ENCODE results near the gene PCDHAC1.

- TF ChIP-seq, protein P1, sequence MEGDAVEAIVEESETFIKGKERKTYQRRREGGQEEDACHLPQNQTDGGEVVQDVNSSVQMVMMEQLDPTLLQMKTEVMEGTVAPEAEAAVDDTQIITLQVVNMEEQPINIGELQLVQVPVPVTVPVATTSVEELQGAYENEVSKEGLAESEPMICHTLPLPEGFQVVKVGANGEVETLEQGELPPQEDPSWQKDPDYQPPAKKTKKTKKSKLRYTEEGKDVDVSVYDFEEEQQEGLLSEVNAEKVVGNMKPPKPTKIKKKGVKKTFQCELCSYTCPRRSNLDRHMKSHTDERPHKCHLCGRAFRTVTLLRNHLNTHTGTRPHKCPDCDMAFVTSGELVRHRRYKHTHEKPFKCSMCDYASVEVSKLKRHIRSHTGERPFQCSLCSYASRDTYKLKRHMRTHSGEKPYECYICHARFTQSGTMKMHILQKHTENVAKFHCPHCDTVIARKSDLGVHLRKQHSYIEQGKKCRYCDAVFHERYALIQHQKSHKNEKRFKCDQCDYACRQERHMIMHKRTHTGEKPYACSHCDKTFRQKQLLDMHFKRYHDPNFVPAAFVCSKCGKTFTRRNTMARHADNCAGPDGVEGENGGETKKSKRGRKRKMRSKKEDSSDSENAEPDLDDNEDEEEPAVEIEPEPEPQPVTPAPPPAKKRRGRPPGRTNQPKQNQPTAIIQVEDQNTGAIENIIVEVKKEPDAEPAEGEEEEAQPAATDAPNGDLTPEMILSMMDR (conservative IDR thresholded peaks at IDR 0.05), result no peak
- no peak for TF ChIP-seq ZFX (IDR thresholded peaks at IDR 0.05)
Measured at GRCh38 chr5:140916325-140916724, 9.8 kb upstream of the PCDHAC1 start.

Data from C4-2B (cell line).